ENCODE data around the gene NKTR.

NKTR gene

DNA sequence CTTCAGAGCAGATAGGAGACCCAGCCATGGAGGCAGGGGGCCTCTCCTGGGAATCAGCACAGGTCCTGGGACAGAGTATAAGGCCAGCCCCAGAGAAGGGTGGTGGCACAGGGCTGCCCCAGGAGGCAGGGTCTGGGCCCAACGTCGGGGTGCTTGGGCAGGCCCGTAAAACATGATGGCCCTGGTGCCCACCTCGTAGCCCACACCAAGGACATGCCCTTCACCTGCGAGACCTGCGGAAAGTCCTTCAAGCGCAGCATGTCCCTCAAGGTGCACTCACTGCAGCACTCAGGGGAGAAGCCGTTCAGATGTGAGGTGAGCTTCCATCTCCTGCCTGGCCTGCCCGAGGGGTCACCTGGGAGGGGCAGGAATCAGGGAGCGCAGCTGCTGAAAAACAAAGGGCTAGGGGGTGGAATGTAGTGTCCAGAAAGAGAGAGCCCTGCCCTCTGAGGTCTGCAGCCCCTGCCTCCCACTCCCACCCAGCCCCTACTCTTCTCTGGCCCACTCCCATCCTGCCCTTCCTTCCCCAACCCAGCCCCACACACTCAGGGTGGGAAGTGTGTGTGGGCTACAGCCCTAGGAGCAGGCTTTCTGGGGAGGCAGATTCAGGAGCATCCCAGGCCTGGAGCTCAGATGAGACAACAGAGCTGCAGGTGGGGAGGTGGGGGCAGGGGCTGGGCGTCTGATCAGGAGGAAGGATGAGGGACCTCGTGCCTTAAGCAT, 62.5 kb downstream of the NKTR start:
- no peak for DNase-seq

DNA sequence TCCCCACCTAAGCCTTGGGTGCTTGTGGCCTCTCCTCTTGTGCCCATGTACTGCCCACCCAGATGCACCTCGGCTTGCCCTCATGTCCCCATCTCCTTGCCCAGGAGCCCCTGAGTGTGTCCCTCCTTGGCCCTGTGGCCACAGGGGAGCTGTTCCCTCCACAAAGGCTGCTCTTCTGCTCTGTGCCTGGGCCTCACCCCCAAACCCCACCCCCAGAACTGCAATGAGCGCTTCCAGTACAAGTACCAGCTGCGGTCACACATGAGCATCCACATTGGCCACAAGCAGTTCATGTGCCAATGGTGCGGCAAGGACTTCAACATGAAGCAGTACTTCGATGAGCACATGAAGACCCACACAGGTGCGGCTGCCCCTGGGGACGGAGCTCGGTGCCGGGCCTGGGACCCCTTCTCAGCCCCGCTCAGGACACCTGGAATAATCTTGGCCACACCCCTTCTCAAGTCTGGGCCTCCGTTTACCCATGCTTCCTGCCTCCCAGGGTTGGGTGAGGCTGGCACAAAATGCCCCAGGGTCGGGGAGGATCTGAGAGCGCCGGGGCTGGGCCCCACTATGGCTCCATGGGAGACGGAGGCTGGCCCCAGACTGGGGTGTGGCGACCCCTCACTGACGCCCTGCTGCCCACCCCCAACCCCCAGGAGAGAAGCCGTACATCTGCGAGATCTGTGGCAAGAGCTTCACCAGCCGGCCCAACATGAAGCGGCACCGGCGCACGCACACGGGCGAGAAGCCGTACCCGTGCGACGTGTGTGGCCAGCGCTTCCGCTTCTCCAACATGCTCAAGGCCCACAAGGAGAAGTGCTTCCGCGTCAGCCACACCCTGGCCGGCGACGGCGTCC, 63.3 kb downstream of the NKTR start:
- no peak for DNase-seq

DNA sequence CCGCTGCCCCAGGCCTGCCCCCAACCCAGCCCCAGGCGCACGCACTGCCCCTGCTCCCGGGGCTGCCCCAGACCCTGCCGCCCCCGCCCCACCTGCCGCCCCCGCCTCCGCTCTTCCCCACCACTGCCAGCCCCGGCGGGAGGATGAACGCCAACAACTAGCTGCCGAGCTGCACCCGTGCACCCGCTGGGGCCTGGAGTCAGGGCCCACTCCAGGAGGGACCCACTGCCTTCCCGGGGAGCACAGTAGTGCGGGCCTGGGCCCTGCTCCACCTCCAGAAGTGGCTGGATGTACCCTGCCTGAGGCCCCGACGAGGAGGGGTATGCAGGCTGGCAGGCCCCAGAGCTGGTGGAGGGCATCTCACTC, 63.9 kb downstream of the NKTR start:
- no peak for DNase-seq

DNA sequence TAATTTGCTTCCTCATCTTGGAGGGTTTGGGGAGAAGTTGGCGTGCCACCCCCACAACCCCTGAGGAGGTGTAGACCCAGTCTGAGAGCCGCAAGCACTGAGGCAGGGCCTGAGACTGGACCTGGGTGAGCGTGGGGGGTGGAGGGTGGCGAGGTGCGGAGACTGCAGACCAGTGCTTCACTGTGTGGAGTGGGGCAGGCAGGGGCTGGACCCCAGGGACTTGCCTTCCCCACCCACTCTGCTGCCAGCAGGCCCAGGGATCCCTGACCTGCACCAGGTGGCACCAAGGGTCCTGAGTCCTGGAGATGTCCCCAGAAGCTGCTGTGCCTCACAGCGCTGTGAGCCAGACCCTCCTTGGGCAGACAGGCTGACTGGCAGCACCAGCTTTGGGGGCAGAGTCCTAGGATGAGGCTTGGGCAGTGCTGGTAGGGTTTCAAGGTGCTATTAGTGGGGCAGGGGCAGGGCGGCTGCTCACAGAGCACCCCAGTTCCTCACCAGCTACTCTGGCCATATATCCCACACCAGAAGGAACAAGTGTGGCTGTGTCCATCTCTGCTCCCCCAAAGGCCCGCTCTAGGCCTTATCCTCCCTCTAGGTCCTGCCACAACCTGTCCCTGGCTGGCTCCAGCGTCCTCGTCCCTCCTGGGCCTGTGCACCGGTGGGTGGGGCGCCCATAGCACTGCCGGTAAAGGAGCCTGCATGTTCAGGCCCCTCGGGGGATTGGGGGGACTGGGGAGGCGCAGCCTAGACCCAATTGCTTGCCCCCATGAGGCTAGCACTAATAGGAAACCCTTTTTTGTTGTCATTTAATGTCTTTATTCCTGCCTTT, 64.8 kb downstream of the NKTR start:
- no peak for DNase-seq

DNA sequence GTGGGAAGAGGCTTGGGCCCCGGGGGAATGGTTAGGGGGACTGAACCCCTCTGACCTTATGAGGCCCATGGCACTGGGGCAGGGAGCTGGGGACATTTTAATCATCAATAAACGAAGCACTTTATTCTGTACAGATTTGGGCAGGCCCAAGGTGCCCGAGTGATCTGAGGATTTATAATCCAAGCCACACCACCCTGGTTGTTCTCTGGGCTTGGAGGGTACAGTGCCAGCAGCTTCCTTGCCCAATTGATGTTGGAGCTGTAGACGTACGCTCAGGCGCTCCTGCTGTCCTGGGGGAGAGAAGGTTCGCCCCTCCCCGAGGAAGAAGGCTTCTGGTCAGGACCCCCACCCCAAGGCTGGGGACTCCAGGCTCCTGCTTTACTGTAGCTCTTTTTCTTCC, 65.5 kb downstream of the NKTR start:
- no peak for DNase-seq

DNA sequence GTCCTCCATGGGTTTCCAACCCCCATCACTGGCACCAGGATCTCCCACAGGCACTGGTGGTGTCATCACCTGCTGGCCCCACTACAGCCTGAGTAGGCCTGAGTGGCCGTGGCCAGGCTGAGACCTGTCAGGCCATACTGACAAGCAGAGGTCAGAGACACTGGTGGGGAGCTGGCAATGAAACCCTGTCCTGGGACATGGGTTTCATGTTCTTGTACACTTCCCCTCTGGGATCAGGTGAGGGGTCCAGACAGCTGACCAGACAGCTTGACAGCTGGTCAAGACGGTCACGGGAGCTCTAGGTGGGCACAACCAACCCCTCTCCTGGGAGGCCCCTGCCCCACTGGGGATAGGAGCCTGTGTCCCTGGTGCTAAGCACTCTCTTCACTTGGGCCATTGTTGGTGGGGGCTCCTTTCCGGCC, 66.1 kb downstream of the NKTR start:
- DNase-seq, result no peak

DNA sequence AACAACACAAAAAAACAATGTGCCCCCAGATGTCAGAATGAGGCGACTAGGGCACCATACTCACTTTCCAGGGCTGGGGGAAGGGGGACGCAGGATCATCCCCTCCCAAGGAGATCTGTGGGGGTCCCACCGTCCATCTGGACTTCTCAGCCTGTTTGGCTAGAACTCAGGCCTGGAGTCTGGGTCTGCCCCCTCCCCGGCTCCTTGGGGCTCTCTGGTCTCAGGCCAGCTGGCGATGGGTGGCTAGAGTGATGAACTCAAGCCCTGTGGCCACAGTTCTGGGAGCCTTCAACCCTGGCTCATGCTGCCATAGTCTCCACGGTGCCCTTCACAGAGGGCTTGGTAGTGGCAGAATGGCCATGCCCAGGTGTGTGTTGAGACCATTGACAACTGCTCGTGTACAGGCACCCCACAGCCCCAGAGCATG, 66.6 kb downstream of the NKTR start:
- no peak for DNase-seq

DNA sequence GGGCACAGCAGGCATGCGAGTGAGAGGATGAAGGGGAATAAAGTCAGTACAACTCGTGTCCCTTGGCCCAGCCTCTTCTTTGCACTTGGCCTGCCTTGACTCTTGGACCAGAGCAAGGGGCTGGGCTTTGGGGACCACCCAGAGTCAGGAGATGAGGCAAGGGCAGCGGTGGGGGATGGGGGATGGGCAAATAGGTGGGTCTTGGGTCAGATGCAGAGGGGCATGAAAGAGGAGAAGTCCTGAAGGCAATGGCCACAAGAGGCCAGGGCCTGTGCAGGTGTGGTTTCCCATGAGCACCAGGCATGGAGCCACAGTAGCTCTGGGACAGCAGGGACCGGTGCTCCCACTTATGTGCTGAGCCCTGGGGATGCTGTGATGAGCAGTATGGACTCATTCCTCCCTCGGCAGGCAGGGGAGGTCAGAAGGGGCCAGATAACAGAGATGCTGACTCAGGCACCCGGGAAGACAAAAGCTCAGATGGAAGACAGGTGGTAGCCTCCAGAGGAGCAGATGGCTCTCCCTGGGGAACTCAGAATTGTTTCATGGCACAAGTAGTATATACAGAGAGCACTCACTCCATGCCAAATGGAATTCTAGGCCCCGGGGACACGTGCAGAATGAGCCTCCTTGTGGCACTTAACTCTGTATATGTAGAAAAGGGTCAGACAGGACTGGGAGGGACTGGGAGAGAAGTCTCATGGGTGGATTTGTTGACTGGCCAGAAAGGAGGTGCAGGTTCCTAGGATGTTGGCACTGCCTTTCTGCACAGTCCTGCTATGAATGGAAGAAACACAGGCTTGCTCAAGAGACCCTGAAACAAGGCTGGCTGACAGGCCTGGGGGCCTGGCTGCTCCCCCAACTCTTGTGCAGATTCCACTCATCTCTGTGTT, 67.3 kb downstream of the NKTR start:
- DNase-seq, result no peak

DNA sequence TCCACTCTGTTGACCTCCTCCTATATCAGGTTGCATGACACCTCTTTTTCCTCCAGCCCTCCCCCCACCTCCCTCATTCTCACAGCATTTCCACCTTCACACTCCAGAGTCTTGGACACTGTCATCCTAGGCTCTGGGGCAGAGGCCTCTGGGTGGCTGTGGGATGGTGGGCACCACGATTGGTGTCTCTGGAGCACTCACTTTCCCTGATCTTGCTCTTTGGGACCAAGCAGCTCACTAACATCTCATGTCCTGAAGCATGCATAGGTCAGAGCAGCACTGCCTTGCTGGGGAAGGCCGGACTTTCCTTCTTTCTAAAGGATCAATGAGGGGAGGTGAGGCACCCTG, 67.9 kb downstream of the NKTR start:
- DNase-seq, result no peak

DNA sequence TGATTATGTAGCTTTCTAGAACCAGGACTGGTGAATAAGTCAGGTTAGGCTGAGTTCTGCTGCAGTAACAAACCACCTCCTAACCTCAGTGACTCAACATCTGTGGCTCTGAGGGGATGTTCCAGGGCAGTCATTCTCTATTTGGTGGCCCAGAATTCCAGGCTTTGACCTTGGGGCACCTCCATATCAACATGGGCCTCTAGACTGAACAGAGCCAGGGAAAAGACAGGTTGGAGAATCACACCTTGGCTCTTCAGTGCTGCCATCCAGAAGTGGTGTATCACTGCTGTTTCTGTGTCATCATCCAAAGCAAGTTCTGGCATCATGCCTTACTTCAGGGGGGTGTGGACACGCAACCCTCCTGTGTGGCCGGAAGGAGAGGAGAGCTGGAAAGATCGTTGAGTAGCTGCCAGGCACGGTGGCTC, 68.3 kb downstream of the NKTR start:
- DNase-seq, result no peak

DNA sequence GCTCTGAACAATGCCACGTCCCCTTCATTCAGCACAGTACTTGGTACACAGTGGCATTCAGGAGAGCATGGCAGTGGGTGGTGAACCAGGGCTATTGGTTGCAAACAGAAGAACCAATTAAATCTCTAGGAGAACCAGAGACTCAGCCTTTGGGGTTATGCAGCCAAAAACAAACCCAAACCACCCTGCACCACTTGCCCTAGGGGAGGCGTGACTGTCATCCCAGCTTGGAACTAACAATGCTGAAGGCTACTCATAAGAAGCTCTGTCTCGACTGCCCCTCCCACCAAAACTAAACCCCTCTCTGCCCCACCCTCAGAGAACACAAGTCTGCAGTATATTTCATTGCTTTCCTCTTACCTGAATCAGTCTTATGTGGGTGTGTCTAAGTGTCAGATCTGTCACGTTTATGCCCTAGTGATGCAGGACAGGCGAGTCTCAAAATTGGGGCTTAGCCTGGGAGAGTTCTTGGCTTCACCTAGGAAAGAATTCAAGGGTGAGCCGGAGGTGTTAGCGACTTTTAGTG, 69.6 kb downstream of the NKTR start:
- no peak for DNase-seq

DNA sequence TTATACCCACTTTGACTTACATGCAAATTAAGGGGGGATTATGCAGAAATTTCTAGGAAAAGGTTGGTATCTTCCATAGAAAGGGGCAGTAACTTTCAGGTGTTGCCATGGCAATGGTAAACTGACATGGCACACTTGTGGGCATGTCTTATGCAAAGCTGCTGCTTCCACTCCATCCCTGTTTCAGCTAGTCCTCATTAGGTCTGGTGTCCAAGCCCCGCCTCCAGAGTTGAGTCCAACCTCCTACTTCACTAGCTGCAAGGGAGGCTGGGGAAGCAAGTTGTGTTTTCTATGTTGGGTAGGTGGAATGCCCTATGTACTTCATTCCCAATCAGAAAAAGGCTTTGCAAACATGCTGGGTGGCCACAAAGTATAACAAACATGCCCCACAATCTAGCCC, 70.2 kb downstream of the NKTR start:
- no peak for DNase-seq

DNA sequence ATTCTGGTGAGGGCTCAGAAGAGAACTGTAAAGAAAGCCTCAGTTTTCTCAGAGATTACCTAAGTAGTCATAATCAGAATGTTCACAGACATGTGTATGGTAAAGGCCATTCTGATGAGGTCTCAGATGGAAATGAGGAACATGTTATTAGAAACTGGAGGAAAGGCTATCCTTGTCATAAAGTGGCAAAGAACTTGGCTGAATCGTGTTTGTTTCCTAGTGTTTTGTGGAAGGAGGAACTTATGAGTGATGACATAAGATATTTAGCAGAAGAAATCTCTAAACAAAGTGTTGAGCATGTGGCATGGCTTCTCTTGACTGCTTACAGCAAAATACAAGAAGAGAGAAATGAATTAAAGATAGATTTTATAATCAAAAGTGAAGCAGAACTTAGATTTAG, 72.0 kb downstream of the NKTR start:
- DNase-seq, result no peak

DNA sequence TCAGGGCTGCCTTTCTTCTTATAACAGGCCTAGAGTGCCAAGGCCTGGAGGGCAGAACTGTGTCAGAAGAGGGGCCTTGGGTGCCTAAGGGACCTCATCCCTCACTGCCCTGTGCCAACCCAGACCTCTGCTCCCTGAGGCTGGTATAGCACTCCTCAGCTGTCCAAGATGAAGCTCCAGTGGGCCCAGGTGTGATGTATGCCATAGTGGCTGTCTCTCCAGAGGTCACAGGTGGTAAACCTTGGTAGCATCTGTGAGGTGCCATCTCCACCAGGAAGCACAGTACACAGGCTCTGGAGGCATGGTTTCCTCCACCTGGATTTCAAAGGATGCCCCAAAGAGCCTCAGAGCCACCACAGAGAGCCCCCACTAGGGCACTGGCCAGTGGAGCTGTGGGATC, 72.6 kb downstream of the NKTR start:
- DNase-seq, result no peak

DNA sequence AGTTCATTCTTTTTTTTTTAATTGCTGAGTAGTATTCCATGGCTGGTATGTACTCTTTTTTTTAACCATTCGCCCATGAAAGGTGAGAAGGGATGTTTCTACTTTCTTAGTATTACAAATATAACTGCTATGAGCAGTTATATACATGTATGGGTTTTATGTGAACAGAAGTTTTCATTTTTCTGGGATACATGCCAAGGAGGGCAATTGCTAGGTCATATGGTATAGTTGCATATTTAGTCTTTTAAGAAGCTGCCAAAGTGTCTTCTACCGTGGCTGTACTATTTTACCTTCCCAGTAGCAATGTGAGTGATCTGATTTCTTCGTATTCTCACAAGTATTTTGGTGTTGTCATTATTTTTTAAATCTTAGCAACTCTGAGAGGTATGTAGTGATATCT, 73.7 kb downstream of the NKTR start:
- DNase-seq, result no peak

DNA sequence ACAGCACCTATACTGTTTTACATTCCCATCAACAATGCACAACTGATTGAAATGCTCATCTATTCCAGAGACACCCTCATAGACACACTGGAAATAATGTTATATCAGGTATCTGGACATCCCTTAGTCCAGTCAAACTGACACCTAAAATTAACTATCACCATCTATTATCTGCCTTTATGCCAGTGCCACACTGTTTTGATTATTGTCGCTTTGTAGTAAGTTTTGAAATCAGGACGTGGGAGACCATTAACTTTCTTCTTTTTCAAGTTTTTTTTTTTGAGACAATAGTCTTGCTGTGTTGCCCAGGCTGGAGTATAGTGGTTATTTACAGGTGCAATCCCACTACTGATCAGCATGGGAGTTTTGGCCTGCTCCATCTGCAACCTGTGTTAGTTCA, 75.4 kb downstream of the NKTR start:
- DNase-seq, result no peak

DNA sequence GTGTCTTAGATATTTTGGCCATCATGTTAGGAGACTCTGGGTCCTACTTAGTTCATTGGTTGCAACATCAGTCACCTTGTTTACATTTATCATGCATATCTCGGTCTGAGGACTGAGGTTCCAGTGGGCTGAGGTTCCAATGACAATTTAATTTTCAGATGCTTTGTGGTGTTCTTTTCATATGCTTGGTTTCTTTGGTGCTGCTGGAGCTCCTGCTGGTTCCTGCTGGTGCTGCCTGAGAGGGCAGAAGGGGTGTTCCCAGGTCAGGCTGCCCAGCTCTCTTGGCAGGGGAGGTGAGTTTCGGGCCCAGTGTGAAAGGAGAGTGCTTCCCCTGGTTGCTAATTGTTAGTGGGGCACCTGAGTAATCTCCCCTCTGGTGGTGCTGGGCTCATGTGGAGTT, 78.0 kb downstream of the NKTR start:
- no peak for DNase-seq

DNA sequence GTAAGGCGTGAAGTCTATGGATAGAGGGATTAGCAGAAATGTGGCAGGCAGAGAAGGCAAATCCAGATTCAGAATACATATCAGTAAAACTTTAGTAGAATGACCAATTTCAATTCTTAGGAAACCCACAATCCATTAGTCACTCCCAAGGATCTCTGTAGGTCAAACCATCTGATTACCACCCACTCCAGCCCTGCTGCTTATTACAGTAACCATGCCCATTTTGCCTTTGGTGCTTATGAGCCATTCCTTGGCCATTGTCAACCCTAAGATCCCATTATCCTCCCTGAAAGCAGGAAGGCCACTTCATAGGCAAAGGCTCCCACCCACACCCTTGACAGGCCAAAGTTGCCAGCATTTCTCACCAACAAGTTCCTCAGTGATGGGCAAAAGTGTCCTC, 79.8 kb downstream of the NKTR start:
- DNase-seq, result no peak

DNA sequence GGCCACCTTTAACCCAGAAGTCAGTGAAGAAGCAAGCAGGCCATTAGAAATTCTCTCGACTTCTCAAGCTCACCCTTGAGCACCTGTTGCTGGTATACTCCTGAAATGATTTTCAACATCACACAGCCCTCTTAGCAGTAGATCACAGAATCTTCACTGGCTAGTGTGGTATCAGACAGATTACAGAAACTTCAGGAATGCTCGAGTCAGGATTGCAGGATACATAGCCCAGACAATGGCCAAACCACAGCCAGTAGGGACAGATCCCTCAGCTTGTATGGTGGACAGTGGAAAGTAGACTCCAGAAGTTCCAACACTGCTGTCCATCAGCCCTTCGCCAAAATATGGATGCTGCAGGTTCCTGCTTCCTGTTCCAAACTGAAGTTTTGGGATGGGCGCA, 80.3 kb downstream of the NKTR start:
- no peak for DNase-seq

DNA sequence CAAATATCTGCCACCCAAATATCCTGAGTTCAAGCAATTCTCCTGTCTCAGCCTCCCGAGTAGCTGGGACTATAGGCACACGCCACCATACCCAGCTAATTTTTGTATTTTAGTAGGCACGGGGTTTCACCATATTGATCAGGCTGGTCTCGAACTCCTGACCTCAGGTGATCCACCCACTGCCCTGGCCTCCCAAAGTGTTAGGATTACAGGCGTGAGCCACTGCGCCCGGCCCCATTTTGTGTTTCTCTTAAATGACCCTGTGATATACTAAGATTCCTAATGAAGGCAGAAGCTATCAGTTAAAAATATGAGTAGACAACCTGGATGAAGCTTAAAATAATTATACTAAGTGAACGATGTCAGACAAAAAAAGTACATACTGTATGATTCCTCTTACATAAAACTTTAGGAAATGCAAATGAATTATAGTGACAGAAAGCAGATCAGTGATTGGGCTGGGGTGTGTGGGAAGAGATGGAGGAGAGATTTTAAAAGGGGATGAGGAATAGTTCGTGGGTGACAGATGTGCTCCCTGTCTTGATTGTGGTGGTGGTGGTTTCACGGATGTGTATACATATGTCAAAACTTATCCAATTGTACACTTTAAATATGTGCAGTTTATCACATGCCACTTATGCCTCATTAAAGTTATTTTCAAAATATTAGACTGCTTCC, 81.0 kb downstream of the NKTR start:
- no peak for DNase-seq

DNA sequence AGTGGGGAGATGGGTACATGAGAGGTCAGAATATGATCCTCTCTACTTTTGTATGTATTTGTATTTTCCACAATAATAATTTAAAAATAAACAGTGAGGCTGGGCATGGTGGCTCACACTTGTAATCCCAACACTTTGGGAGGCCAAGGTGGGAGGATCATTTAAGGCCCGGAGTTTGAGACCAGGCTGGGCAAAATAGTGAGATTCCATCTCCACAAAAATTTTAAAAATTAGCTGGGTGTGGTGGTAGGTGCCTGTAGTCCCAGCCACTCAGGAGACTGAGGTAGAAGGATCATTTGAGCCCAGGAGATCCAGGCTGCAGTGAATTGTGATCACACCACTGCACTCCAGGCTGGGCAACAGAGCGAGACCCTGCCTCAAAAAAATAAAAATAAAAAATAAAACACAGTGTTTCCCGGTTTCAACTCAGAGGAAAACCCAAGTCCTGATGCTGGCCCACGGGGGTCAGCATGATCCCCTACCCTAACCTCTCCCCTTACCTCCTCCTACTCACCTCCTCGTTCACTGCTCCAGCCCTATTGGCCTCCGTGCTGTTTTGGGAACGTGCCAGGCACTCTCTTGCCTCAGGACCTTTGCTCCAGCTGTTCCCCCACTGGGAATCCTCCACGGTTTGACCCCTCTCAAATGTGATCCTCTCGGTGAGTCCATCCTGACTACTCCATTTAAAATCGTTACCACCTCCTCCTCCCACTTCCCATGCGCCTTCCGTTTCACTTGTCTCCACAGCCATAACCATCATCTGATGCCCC, 82.0 kb downstream of the NKTR start:
- no peak for DNase-seq
